A549 (cell line): ENCODE results near the gene PSMC3. TPM values are rescaled to one million over a fixed set of nuclear protein-coding genes. Genes with fewer than 3 reads are reported as not detected.
"Not testable (repeated sequence)": the region's sequence is repeated elsewhere in the genome, so short reads cannot be mapped to it uniquely, and the experiment has no call there.

Experiments
- ATAC-seq, 2 experiments: fragments of 200-7000 bp in 1 of 2; fragments of >200 bp in 1 of 2; cut with Nextera tagmentation in 1 of 2; cut with Tn5 transposase in 1 of 2; 3 replicates each; pipeline versions ENCODE4 v1.8.0 to v1.9.1; 2018 to 2020; ENCODE audit warnings: mild to moderate bottlenecking in 1 of 2, moderate library complexity in 1 of 2
- CTCF ChIA-PET: fragments of 300-600 bp; sonication (Branson Sonifier 250); formaldehyde crosslinking; extraction: SDS; loops from one replicate; lab custom pipeline; 2021; ENCODE audit warnings: antibody characterized with exemption, inconsistent platforms; lab: Yijun Ruan, JAX
- POLR2A ChIA-PET: fragments of 350-600 bp; formaldehyde crosslinking; extraction: SDS; loops from one replicate; lab custom pipeline; 2021; ENCODE audit warnings: antibody characterized with exemption, inconsistent platforms; lab: Yijun Ruan, JAX
- DNase-seq, 2 experiments: peaks; one replicate each; pipeline versions ENCODE4 v3.0.0 to v3.0.0-alpha.2; 2011 to 2016; ENCODE audit warnings: low read depth in 1 of 2, low spot score in 1 of 2
- FAIRE-seq: peaks from 2 replicates; lab custom pipeline; 2011; peaks lifted over from hg19 to GRCh38; lab: Jason Lieb, UNC
- H3K27ac ChIP-seq, 2 experiments: fragments of >200 bp; sonication (Bioruptor Twin); formaldehyde crosslinking; 3 replicates each; pipeline ENCODE4 v1.5.1; 2016 to 2017
- H3K4me1 ChIP-seq: fragments of >200 bp; sonication (Bioruptor Twin); formaldehyde crosslinking; 3 replicates; pipeline ENCODE4 v1.6.1; 2016
- H3K4me2 ChIP-seq: fragments of >200 bp; sonication (Bioruptor Twin); formaldehyde crosslinking; 3 replicates; pipeline ENCODE4 v1.6.1; 2016
- H3K4me3 ChIP-seq: fragments of >200 bp; sonication (Bioruptor Twin); formaldehyde crosslinking; 3 replicates; pipeline ENCODE4 v1.5.1; 2016
- H3K9me3 ChIP-seq: fragments of >200 bp; sonication (Bioruptor Twin); formaldehyde crosslinking; 3 replicates; pipeline ENCODE4 v1.6.1; 2016
- BCL3 ChIP-seq: fragments of >200 bp; sonication (Bioruptor Twin); formaldehyde crosslinking; IDR thresholded peaks from 3 replicates; pipeline ENCODE4 v1.6.1; 2016
- CBX2 ChIP-seq: fragments of 200-600 bp; sonication (generic); IDR thresholded peaks from 2 replicates; pipeline ENCODE4 v1.6.1; 2016; ENCODE audit warnings: low read depth, mild to moderate bottlenecking, borderline replicate concordance
- CBX8 ChIP-seq: fragments of 200-600 bp; sonication (generic); IDR thresholded peaks from 2 replicates; pipeline ENCODE4 v1.6.1; 2016
- CEBPB ChIP-seq, 2 experiments: fragments of >200 bp in 1 of 2; sonication (Bioruptor Twin) in 1 of 2; formaldehyde crosslinking in 1 of 2; IDR thresholded peaks; 2 replicates each; pipeline ENCODE4 v1.6.1; 2012 to 2016
- CTCF ChIP-seq: fragments of >200 bp; sonication (Bioruptor Twin); formaldehyde crosslinking; IDR thresholded peaks from 3 replicates; pipeline ENCODE4 v1.5.1; 2016
- E2F6 ChIP-seq: IDR thresholded peaks from 2 replicates; pipeline ENCODE4 v1.6.1; 2012; ENCODE audit warnings: low read depth, borderline replicate concordance
- ELK1 ChIP-seq: fragments of 150-350 bp; IDR thresholded peaks from 2 replicates; pipeline ENCODE4 v1.6.1; 2014; ENCODE audit warnings: low read depth, mild to moderate bottlenecking, low read length
- ESRRA ChIP-seq: fragments of 150-350 bp; IDR thresholded peaks from 2 replicates; pipeline ENCODE4 v1.6.1; 2014; ENCODE audit warnings: mild to moderate bottlenecking, low read length, borderline replicate concordance
- FOSB ChIP-seq: fragments of 250-450 bp; sonication (Bioruptor Pico); IDR thresholded peaks from 2 replicates; pipeline ENCODE4 v1.5.0; 2020; ENCODE audit warnings: mild to moderate bottlenecking, moderate library complexity
- HDAC2 ChIP-seq: fragments of 200-600 bp; sonication (generic); IDR thresholded peaks from 2 replicates; pipeline ENCODE4 v1.6.1; 2016
- HOXA7 ChIP-seq: fragments of 250-450 bp; sonication (Bioruptor Pico); IDR thresholded peaks from 2 replicates; pipeline ENCODE4 v1.5.0; 2020; ENCODE audit warnings: mild to moderate bottlenecking, moderate library complexity
- JUNB ChIP-seq: fragments of >200 bp; sonication (Bioruptor Twin); formaldehyde crosslinking; IDR thresholded peaks from 2 replicates; pipeline ENCODE4 v1.6.1; 2016
- MAX ChIP-seq: IDR thresholded peaks from 2 replicates; pipeline ENCODE4 v1.6.1; 2012
- MYC ChIP-seq: IDR thresholded peaks from 2 replicates; pipeline ENCODE4 v1.6.1; 2012; ENCODE audit warnings: mild to moderate bottlenecking, inconsistent platforms, low read length, improper control_type of control experiment, borderline replicate concordance
- NPAS2 ChIP-seq: fragments of 250-450 bp; sonication (Bioruptor Pico); IDR thresholded peaks from 2 replicates; pipeline ENCODE4 v1.8.0; 2022; ENCODE audit warnings: mild to moderate bottlenecking, moderate library complexity, borderline replicate concordance
- POLR2A ChIP-seq: IDR thresholded peaks from 2 replicates; pipeline ENCODE4 v1.6.1; 2012; ENCODE audit warnings: mild to moderate bottlenecking, low read length
- POLR2AphosphoS2 ChIP-seq: conservative IDR thresholded peaks from 2 replicates; pipeline ENCODE4 v1.6.1; 2012; ENCODE audit warnings: low read length, improper control_type of control experiment, inconsistent platforms
- RAD21 ChIP-seq, 2 experiments: fragments of >200 bp in 1 of 2; sonication (Bioruptor Twin) in 1 of 2; formaldehyde crosslinking in 1 of 2; IDR thresholded peaks in 1 of 2; conservative IDR thresholded peaks in 1 of 2; 2 replicates in 1 of 2; 3 replicates in 1 of 2; pipeline ENCODE4 v1.6.1; 2012 to 2018; ENCODE audit warnings: inconsistent platforms in 1 of 2
- RARB ChIP-seq: fragments of 250-450 bp; sonication (Bioruptor Pico); IDR thresholded peaks from 2 replicates; pipeline ENCODE4 v1.8.0; 2021; ENCODE audit warnings: mild to moderate bottlenecking, moderate library complexity
- RCOR1 ChIP-seq: fragments of 150-350 bp; IDR thresholded peaks from 2 replicates; pipeline ENCODE4 v1.6.1; 2014; ENCODE audit warnings: antibody characterized with exemption, low read length, low read depth
- RFX5 ChIP-seq: fragments of 450-650 bp; IDR thresholded peaks from 2 replicates; pipeline ENCODE4 v1.7.1; 2014; ENCODE audit warnings: antibody characterized with exemption, mild to moderate bottlenecking, moderate library complexity
- RNF2 ChIP-seq: fragments of 200-600 bp; sonication (generic); IDR thresholded peaks from 2 replicates; pipeline ENCODE4 v1.6.1; 2016; ENCODE audit warnings: low read depth, mild to moderate bottlenecking, antibody characterized with exemption, moderate library complexity, borderline replicate concordance
- SMC3 ChIP-seq: fragments of >200 bp; sonication (Bioruptor Twin); formaldehyde crosslinking; IDR thresholded peaks from 3 replicates; pipeline ENCODE4 v1.6.1; 2018; ENCODE audit warnings: inconsistent platforms
- TFCP2L1 ChIP-seq: fragments of 250-450 bp; sonication (Bioruptor Pico); IDR thresholded peaks from 2 replicates; pipeline ENCODE4 v1.5.0; 2021; ENCODE audit warnings: mild to moderate bottlenecking
- USF2 ChIP-seq: fragments of 450-650 bp; IDR thresholded peaks from 2 replicates; pipeline ENCODE4 v1.6.1; 2014; ENCODE audit warnings: antibody characterized with exemption
- ZFP36 ChIP-seq: fragments of 450-650 bp; IDR thresholded peaks from 2 replicates; pipeline ENCODE4 v1.6.1; 2014; ENCODE audit warnings: borderline replicate concordance; ENCODE audit not compliant: partially characterized antibody
- WGBS: methylation state at CpG from one replicate; pipeline ENCODE4 v1.1.6; 2017; ENCODE audit errors: missing lambda C conversion rate; 5-methylcytosine and 5-hydroxymethylcytosine counted together
- polyA plus RNA-seq, 4 experiments: library from polyadenylated mRNA; depleted of rRNA in 3 of 4; stranded (reverse); fragments of >200 nt; fragmentation: RNase III in 1 of 4; extraction: RNeasy Plus Mini Kit Qiagen cat#74134 plus additional on column Dnase treatment in 1 of 4; gene quantifications; 2 replicates in 3 of 4; 3 replicates in 1 of 4; pipeline ENCODE4 v1.2.3, GENCODE V29; 2011 to 2017

The PSMC3 gene
- polyA plus RNA-seq, 2 of the 4 experiments (the other 2 are of a cell fraction) = 283 to 383 TPM

GRCh38 chr11:47460571-47461235, 34.5 kb upstream of the PSMC3 start:
- DNase-seq (no peak), FAIRE-seq (no peak), ATAC-seq (no peak)
- no peaks in the 10 kb centered on the region for H3K9me3 ChIP-seq
- ChIA-PET CTCF (interaction anchor here (0.8 kb wide), 1 partner anchor 26 kb away, joined by 3 read pairs; no protein-coding TSS in a partner anchor), POLR2A (no interaction called here)
- TF ChIP-seq TFCP2L1 (no peak), RFX5 (no peak), HDAC2 (no peak), BCL3 (no peak), FOSB (CRISPR knock-in tag) (no peak), POLR2A (no peak), E2F6 (no peak), HOXA7 (no peak), POLR2AphosphoS2 (no peak)
- no peak overlapping the region for H3K4me3 ChIP-seq
- no peak overlapping the region for H3K27ac ChIP-seq
- no peak overlapping the region for H3K4me2 ChIP-seq
- no peaks in the 10 kb centered on the region for H3K4me1 ChIP-seq
- WGBS = 92% methylated on average over 2 of the region's 2 CpGs

GRCh38 chr11:47454258-47454671, 28.0 kb upstream of the PSMC3 start:
- H3K4me2 ChIP-seq, H3K4me1 ChIP-seq, FAIRE-seq, H3K4me3 ChIP-seq, H3K27ac ChIP-seq, H3K9me3 ChIP-seq: not testable (repeated sequence)
- 25% methylated on average over 8 of the region's 8 CpGs for WGBS
- CTCF ChIA-PET = interaction anchor here (0.6 to 3.9 kb wide), 27 partner anchors 8 to 1367 kb away, joined by 3 to 48 read pairs (median 3); partner anchors contain the start of gene PSMC3
- POLR2A ChIA-PET = interaction anchor here (0.6 kb wide), 1 partner anchor 660 kb away, joined by 4 read pairs; no protein-coding TSS in a partner anchor
- DNase-seq (peak; percentile 67 to 86), ATAC-seq (peak; percentile 94 to 96)
- TF ChIP-seq SMC3 (peak; percentile 43; the same call in 2 of the 3 replicates), RAD21 (conservative IDR thresholded peaks at IDR 0.05 in 1 of 2, IDR thresholded peaks at IDR 0.05 in 1 of 2) (peak; percentile 67 to 74), MAX (0 out of 2 replicates have a peak, but pooled peaks have one; percentile 14), CEBPB (IDR thresholded peaks at IDR 0.05) (peak; percentile 20 to 59; a peak in 3 of 4 replicates), CTCF (peak; percentile 73)

GRCh38 chr11:47453365-47453764, 27.1 kb upstream of the PSMC3 start:
- ChIA-PET POLR2A (no interaction called here), CTCF (interaction anchor here (0.8 to 3.9 kb wide), 14 partner anchors 10 to 112 kb away, joined by 3 to 48 read pairs (median 4); partner anchors contain the start of gene PTPMT1)
- 93% methylated on average over 8 of the region's 8 CpGs for WGBS
- no peak for FAIRE-seq
- Histone ChIP-seq H3K27ac (no peak overlapping the region), H3K4me1 (no peaks in the 10 kb centered on the region), H3K9me3 (no peaks in the 10 kb centered on the region), H3K4me3 (no peak overlapping the region), H3K4me2 (no peak overlapping the region)
- DNase-seq = peak in 1 of 2 experiments; percentile 28
- ATAC-seq = peak in 1 of 2 experiments; percentile 12; a peak in 1 of 6 replicates
- TF ChIP-seq CBX2 (no peak), NPAS2 (CRISPR knock-in tag) (no peak), CBX8 (no peak), E2F6 (no peak), MYC (no peak), ESRRA (no peak), ELK1 (no peak), HDAC2 (no peak), CEBPB (IDR thresholded peaks at IDR 0.05) (no peak), RNF2 (no peak), POLR2AphosphoS2 (no peak), SMC3 (no peak), ZFP36 (no peak), USF2 (no peak), RCOR1 (no peak), RARB (CRISPR knock-in tag) (no peak), JUNB (no peak), TFCP2L1 (no peak)
